Neural cell (in vitro differentiated cells): Measurements from ENCODE around the gene ADAMTS2. TPM values are rescaled to one million over a fixed set of nuclear protein-coding genes. Genes with fewer than 3 reads are reported as not detected.

Experiments used
- H2AFZ ChIP-seq: fragments of 200-600, 300-800 bp; sonication (generic), shearing (Covaris generic); 2 replicates; pipeline ENCODE4 v1.6.0; 2014; ENCODE audit warnings: low read depth, mild to moderate bottlenecking, antibody characterized with exemption, low read length, moderate library complexity
- H3F3A ChIP-seq: fragments of 200-600 bp; shearing (Covaris generic); 2 replicates; pipeline ENCODE4 v1.6.1; 2016; ENCODE audit warnings: mild to moderate bottlenecking, moderate library complexity, mixed read lengths, antibody characterized with exemption, low read length; ENCODE audit not compliant: insufficient read depth, poor library complexity, severe bottlenecking
- H3K27ac ChIP-seq: fragments of 200-600, 300-800 bp; sonication (generic), shearing (Covaris generic); 2 replicates; pipeline ENCODE4 v1.5.1; 2014; ENCODE audit warnings: mild to moderate bottlenecking, low read length, moderate library complexity
- H3K27me3 ChIP-seq: fragments of 300-800, 200-600 bp; sonication (generic), shearing (Covaris generic); 2 replicates; pipeline ENCODE4 v1.6.0; 2014; ENCODE audit warnings: mild to moderate bottlenecking, low read depth, low read length, moderate library complexity; ENCODE audit not compliant: insufficient read depth
- H3K36me3 ChIP-seq: fragments of 300-800, 200-600 bp; sonication (generic), shearing (Covaris generic); 2 replicates; pipeline ENCODE4 v1.5.1; 2014; ENCODE audit warnings: mild to moderate bottlenecking, antibody characterized with exemption, low read length, moderate library complexity; ENCODE audit not compliant: insufficient read depth
- H3K4me2 ChIP-seq: fragments of 300-800, 200-600 bp; sonication (generic), shearing (Covaris generic); 2 replicates; pipeline ENCODE4 v1.6.0; 2014; ENCODE audit warnings: mild to moderate bottlenecking, low read length
- H3K4me3 ChIP-seq: fragments of 300-800, 200-600 bp; sonication (generic), shearing (Covaris generic); 2 replicates; pipeline ENCODE4 v1.5.1; 2014; ENCODE audit warnings: mild to moderate bottlenecking, low read length, moderate library complexity
- H3K79me2 ChIP-seq: fragments of 200-600 bp; shearing (Covaris generic); replicated peaks from 2 replicates; pipeline ENCODE4 v1.6.0; 2014; ENCODE audit warnings: mild to moderate bottlenecking, low read length, moderate library complexity; ENCODE audit not compliant: insufficient read depth
- H3K9ac ChIP-seq: fragments of 300-800, 200-600 bp; sonication (generic), shearing (Covaris generic); 2 replicates; pipeline ENCODE4 v1.6.1; 2016; ENCODE audit warnings: mild to moderate bottlenecking, low read length, mixed read lengths
- H3K9me2 ChIP-seq: fragments of 200-600 bp; shearing (Covaris generic); 2 replicates; pipeline ENCODE4 v1.6.1; 2016; ENCODE audit warnings: mild to moderate bottlenecking, low read length, mixed read lengths; ENCODE audit not compliant: insufficient read depth
- H3K9me3 ChIP-seq: fragments of 200-600, 300-800 bp; sonication (generic), shearing (Covaris generic); 2 replicates; pipeline ENCODE4 v1.6.1; 2016; ENCODE audit warnings: mild to moderate bottlenecking, mixed run types, low read length, moderate library complexity, mixed read lengths
- H4K20me1 ChIP-seq: fragments of 200-600 bp; shearing (Covaris generic); 2 replicates; pipeline ENCODE4 v1.6.1; 2016; ENCODE audit warnings: mild to moderate bottlenecking, mixed run types; ENCODE audit not compliant: insufficient read depth
- CTCF ChIP-seq: fragments of 450-650 bp; IDR thresholded peaks from 2 replicates; pipeline ENCODE4 v1.5.1; 2014; ENCODE audit warnings: antibody characterized with exemption, mild to moderate bottlenecking, moderate library complexity; ENCODE audit not compliant: poor library complexity, severe bottlenecking
- EP300 ChIP-seq: fragments of 450-650 bp; conservative IDR thresholded peaks from 2 replicates; pipeline ENCODE4 v1.6.1; 2014; ENCODE audit warnings: antibody characterized with exemption, mild to moderate bottlenecking, moderate library complexity; ENCODE audit not compliant: poor library complexity, severe bottlenecking
- EZH2 ChIP-seq: fragments of 200-600, 300-800 bp; shearing (Covaris generic), sonication (generic); IDR thresholded peaks from 2 replicates; pipeline ENCODE4 v1.6.1; 2014; ENCODE audit warnings: antibody characterized with exemption, low read length, borderline replicate concordance, mild to moderate bottlenecking; ENCODE audit not compliant: insufficient read depth, poor library complexity, severe bottlenecking
- MXI1 ChIP-seq: fragments of 450-650 bp; conservative IDR thresholded peaks from 2 replicates; pipeline ENCODE4 v1.6.1; 2014; ENCODE audit warnings: antibody characterized with exemption, mild to moderate bottlenecking; ENCODE audit not compliant: poor library complexity, severe bottlenecking
- POLR2AphosphoS5 ChIP-seq: IDR thresholded peaks from 2 replicates; pipeline ENCODE4 v1.6.1; 2012
- RAD21 ChIP-seq: fragments of 450-650 bp; conservative IDR thresholded peaks from 2 replicates; pipeline ENCODE4 v1.6.1; 2014; ENCODE audit warnings: antibody characterized with exemption, mild to moderate bottlenecking, moderate library complexity
- REST ChIP-seq: IDR thresholded peaks from 2 replicates; pipeline ENCODE4 v1.6.1; 2012; ENCODE audit warnings: borderline replicate concordance
- SMC3 ChIP-seq: fragments of 450-650 bp; conservative IDR thresholded peaks from 2 replicates; pipeline ENCODE4 v1.6.1; 2014; ENCODE audit warnings: antibody characterized with exemption, mild to moderate bottlenecking, moderate library complexity; ENCODE audit not compliant: poor library complexity
- TAF1 ChIP-seq: IDR thresholded peaks from 2 replicates; pipeline ENCODE4 v1.6.1; 2012; ENCODE audit warnings: low read depth
- polyA plus RNA-seq: library from polyadenylated mRNA; depleted of rRNA; stranded (reverse); fragments of >200 nt; gene quantifications from 2 replicates; pipeline ENCODE4 v1.2.3, GENCODE V29; 2014

Gene ADAMTS2
- polyA plus RNA-seq, 1 donor from 2014 or later = 0.61 TPM

- no peak overlapping the region for H3K4me2 ChIP-seq
- no peak overlapping the region for H2AFZ ChIP-seq
- H3K9me3 ChIP-seq = no peaks in the 10 kb centered on the region
- no peak overlapping the region for H3K4me3 ChIP-seq
- H3K9me2 ChIP-seq = no peaks in the 10 kb centered on the region
- H3K79me2 ChIP-seq = no peaks in the 10 kb centered on the region
- no peak overlapping the region for H3K27ac ChIP-seq
- H3K36me3 ChIP-seq = no peaks in the 10 kb centered on the region
- no peak overlapping the region for H3K9ac ChIP-seq
- H4K20me1 ChIP-seq = no peaks in the 10 kb centered on the region
- H3F3A ChIP-seq = no peaks in the 10 kb centered on the region
- no peaks in the 10 kb centered on the region for H3K27me3 ChIP-seq
- no peak for TF ChIP-seq TAF1
- no peak for TF ChIP-seq POLR2AphosphoS5
- TF ChIP-seq RAD21 = no peak
- no peak for TF ChIP-seq MXI1
- no peak for TF ChIP-seq EZH2
Measured at GRCh38 chr5:179119415-179120170, 225.7 kb downstream of the ADAMTS2 start.

- Histone ChIP-seq H3K9me2 (no peaks in the 10 kb centered on the region), H3K4me3 (no peak overlapping the region), H3K4me2 (no peak overlapping the region), H3K27me3 (no peaks in the 10 kb centered on the region), H3K9me3 (peaks cover 4% of the 10 kb centered on the region), H3K27ac (no peak overlapping the region), H3K79me2 (no peaks in the 10 kb centered on the region), H3K36me3 (no peaks in the 10 kb centered on the region), H3K9ac (no peak overlapping the region), H2AFZ (no peak overlapping the region), H3F3A (no peaks in the 10 kb centered on the region), H4K20me1 (no peaks in the 10 kb centered on the region)
- TF ChIP-seq EP300 = no peak
- no peak for TF ChIP-seq TAF1
- no peak for TF ChIP-seq EZH2
- TF ChIP-seq SMC3 = no peak
- TF ChIP-seq CTCF = no peak
- TF ChIP-seq POLR2AphosphoS5 = no peak
- no peak for TF ChIP-seq RAD21
- no peak for TF ChIP-seq REST
- TF ChIP-seq MXI1 = no peak
Measured at GRCh38 chr5:179118756-179119414, 226.4 kb downstream of the ADAMTS2 start.
